ENCODE results near the gene SH3BP5.
A peak's percentile ranks its signal among the peaks of the same experiment; 100 is the strongest.

SH3BP5 gene

DNA sequence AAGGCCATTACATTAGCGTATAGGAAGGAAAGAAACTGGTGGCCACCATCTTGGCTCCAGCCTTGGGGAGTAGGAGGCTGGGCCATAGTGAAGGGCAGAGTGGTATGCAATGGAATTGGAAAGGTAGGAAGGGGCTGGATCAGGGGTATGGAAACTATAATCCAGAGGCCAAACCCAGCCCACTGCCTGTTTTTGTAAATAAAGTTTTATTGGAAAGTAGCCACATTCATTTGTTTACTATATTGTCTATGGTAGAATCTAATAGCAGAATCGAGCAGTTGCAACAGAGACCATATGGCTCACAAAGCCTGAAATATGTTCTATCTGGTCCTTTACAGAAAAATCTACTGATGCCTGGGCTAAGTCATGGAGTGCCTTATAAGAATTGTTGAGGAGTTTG lies 14.1 kb upstream of the SH3BP5 start:
- no peak for DNase-seq

DNA sequence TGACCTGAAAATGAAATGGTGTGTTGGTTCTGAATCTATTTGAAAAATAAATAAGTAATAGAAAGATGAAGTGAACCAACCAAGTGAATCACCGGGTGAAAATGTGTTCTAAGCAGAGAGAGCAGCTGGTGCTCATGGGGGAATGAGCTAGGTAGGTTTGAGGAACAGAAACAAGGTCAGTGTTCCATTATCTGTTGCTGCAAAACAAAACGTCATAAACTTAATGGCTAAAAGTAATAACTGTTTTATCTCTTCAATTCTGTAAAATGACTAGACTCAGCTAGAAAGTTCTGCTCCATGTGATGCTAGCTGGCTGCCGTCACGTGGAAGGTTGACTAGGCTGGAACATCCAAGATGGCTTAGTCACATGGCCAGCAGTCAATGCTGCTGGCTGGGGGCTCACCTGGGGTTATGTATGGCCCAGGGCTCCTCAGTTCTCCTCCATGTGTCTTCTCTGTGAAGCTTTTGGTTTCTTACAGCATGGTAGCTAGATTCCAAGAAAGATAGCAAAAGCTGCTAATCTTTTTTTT lies 13.3 kb upstream of the SH3BP5 start:
- DNase-seq, result no peak

DNA sequence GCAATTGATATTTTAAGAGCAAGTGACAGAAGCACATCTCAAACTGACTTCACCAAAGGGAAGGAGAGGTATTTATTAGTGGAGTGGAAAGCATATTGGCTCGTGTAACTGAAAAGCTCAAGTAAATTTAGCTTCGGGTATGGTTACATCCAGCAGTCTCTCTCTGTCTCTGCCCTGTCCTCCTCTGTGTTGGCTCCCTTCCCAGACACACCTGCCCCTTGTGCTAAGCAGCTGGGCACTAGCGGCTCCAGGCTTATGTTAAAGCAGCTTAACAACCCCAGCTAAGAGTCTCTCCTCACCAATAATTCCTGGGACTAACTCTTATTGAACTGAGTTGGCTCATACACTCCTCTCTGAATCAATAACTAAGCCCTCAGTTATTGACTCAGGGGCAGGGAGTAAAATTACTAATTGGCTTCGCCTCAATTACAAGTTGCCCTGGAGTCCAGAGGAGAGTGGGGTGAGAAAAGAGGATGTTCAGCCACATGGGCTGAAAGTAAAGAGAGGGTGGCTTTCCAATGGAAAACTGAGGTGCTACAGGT lies 12.8 kb upstream of the SH3BP5 start:
- no peak for DNase-seq

DNA sequence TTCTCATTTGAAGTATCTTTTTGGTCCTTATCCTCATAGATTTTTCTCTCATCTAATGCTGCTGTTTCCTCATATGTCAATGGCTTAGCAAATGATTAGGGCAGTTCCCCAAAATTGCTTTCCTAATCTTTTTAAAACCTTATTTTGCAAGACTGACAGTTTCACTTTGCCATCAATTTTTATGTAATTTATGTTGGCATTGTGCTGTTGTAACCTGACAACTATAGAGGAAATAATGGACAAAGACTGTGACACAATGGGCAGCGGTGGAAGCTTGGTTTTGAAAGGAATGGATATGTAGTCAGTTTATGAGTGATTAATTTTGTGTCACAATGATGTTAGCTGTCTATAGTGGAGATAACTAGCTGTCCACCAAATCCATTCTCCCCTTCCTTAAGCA lies 10.6 kb upstream of the SH3BP5 start:
- no peak for DNase-seq

DNA sequence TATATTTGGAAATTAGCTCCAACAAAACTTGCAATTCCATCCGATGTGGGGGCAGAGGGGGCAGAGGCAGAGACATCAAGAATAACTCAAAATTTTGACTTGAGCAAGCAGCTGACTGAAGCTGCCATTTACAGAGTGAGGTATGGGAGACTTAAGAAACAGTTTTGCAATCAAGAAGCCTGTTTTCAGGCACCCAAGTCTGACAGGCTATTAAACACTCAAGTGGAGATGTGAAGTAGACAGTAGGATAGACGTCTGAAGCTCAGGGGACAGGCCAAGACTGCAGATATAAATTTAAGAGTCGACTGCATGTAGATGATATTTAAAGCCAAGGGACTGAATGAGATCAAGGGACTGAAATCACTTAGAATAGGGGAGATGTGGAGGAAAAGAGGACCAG lies 9.9 kb upstream of the SH3BP5 start:
- DNase-seq, result no peak

DNA sequence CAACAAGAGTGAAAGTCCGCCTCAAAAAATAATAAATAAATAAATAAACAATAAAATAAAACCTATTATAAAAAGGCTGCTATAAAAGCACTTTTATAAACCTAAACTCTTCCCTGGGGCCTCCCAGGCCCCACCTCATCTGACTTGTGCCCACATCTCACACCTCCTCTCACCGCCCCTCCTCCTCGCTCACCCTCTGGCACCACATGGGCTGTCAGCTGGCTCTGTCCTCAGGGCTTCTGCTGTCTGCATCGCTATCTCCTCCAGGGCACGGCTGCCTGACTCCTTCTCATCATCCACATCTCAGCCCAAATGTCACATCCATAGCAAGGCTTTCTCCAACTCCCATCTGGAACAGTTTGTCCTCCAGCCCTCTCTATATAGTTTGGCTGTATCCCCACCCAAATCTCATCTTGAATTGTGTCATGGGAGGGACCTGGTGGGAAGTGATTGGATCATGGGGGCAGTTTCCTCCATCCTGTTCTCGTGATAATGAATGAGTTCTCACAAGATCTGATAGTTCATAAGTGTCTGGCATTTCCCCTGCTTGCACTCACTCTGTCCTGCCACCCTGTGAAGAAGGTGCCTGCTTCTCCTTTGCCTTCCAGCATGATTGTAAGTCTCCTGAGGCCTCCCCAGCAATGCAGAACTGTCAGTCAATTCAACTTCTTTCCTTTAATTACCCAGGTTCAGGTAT lies 8.8 kb upstream of the SH3BP5 start:
- DNase-seq, result no peak

DNA sequence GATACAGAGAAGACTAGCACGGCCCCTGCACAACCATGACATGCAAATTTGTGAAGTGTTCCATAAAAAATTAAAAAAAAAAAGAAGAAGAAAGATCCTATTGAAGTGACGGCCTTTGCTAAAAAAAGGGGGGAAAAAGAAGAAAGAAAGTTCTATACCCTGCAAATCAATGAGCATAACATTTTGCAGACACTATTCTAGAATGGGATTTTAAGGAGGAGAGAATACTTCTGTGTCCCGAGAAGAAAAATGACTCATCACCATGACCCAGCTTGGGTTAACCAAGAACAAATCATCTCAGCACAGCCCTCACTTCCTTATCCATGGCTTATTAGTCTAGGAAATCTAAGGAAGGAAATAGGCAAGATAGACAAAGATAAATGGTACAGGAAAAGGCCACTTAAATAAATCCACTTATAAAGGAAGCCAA lies 7.4 kb upstream of the SH3BP5 start:
- no peak for DNase-seq

DNA sequence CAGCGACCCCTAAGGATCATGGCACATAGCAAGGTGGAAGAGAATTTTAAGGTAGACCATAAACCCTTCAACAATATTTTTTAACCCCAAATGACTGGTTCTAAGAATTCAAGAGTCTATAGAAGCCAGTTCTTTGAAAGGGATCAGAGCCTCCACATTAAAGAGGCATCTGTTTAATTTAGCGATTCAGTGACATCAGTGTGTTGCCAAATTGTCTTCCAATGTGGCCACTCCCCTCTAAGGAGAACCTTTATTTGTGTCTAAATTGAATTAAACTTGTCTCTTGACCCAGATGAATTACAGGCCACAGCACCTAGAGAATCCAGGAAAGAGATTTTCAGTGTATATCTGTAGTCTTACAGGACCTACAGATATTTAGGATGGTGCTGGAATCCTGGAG lies 6.6 kb upstream of the SH3BP5 start:
- no peak for DNase-seq

DNA sequence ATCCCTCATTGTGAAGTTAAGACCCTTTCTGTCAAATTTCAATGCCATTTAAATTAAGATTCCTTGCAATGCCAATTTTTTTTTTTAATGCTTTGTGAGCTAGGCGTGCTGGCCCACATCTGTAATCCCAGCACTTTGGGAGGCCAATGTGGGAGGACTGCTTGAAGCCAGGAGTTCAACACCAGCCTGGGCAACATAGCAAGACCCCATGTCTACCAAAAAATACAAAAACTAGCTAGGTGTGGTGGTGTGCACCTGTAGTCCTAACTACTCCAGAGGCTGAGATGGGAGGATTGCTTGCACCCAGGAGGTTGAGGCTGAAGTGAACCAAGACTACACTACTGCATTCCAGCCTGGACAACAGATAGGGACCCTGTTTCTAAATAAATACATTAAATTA lies 5.6 kb upstream of the SH3BP5 start:
- DNase-seq, result no peak

DNA sequence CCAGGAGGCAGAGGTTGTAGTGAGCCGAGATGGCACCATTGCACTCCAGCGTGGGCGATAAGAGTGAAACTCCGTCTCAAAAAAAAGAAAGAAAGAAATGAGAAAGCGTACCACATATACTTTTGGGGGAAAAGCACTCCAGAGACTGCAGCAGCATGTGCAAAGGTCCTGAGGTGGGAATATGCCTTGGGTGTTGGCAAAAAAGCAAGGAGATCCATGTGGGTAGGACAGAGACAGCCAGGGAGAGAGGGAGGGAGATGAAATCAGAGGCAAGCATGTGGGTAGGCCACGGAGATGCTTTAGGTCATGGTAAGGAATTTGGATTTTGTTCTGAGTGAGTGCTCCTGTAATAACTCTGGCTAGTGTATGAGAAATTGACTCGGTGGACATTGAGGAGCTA lies 3.7 kb upstream of the SH3BP5 start:
- DNase-seq, result no peak

DNA sequence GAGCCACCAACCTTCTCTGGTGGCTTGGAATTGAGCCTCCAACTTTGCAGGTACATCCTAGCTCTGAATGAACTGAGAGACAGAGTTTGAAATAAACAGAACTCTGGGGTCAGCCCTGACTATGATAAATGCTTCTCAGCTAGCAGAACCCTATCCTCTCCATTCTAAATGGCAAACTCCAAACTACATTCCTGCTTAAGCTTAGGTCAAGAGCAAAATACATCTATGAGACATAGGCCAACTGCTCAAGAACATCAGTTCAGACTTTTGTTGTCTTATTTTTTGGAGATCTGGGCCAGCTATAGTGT lies 1.5 kb upstream of the SH3BP5 start:
- no peak for DNase-seq

DNA sequence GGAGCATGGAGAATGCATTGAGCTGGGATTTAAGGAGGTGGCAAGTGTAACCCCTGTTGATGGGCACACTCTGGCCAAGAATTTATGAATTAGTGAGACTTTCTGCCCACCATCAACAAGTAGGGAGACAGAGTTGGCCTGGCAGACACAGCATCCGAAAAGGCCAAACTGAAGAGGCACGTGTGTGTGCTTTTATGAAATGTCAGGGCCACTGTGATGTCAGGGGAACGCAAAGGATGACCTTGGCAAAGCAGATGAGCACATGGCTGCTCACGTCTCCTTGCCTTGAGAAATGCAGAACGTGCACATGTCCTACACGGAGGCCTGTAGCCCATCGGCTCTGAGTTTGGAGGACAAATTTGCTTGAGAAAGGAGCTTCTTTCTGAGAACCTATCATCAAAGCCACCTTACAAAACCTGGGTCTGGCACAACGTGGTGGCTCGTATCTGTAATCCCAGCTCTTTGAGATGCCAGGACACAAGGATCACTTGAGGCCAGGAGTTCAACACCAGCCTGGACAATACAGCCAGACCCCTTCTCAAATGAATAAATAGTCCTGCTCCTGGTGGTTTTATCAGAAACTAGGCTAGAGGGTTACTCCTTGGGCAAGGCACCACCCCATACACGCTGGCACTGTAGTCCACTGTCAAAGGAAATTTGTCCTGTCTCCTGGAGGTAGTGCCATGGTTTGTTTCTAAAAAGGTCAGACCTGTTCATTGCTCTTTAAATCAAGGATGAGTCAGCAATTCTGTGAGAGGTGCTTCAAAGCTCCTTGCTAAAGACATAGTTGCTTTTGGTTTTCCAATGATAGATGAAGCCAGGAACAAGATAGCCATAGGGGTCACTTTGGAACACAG lies 941 bp upstream of the SH3BP5 start:
- no peak for DNase-seq

DNA sequence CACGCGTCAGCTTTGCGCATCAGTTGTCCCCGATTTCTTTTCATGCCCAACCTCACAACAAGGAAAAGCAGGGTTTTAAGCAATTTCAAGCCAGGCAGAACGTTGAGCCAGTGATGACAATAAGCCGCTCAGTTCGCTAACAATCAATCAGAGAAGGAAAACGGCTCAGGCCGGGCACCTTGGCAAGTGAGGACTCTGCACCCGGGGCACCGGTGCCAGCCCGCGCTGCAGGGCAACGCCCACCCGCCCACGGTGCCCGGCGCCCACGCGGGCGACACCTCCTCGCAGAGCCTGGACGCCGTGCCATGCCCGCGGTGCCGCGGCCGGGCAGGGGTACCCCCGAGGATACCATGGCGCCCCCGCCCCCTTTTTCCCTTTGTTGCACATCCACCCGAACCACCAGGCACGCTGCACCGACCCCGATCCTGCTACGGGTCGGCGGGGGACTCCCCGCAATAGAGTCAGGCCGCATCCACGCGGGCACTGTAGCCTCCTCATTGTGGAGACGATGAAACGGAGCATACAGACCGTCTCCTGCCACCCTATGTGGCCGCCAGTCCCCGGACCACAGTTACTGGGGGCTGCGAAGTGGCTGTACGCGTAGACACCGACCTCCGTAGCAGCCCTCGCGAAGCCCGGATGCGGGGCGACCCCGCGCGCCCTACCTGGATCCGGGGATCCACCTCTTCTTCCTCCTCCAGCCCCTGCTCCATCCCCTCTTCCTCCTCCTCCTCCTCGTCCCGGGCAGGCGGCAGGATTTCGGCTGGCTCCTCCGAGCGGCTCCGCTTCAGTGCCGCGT lies 581 bp downstream of the SH3BP5 start:
- DNase-seq, result peak; percentile 87

DNA sequence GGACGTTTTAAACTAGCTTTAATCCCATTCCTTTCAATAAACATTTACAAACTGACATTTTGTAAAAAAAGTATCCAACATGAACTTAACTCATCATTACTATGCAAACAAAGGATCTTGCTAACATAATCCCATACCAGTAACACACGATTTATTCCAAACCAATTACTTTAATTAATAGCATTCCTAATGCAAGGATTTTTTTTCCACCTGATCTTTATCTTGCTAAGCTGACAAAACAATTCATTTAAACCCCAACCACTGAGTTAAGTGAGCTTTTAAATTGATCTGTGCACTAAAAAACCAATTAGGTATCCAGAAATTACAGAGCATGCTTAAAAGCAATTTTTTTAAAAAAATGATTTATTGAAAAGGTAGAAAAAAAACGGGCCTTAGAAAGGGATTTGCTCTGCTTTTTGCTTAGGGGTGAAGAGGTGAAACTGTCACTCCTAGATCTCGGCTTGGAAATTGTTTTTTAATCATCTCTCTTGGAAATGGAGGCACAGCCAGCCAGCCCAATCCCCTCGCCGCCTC lies 1.2 kb downstream of the SH3BP5 start:
- no peak for DNase-seq

DNA sequence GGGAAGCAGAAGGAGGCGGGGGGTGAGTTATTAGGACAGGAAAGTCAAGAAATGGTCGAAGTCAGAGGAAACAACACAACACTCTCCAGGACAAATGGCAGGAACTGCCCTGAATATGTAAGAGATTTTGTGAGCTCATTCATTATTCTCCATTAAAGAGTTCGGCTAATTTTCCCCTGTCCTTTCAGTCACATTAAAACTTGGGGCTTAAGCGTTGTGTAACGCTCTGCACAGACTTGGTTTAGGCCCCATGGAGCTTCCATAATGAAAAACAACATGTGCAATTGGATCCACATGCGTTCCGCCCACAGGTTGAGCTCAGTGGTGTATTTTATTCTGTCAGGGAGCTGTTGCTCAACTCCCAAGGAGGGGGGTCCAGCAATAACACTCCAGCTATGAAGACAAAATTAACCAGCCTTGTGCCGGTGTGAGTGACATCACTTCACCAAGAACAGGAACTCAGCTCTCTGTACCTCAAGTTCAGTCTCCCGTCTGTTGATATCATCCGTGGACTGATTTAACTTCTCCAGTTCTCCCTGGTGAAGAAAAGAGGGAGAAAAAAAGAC lies 2.3 kb downstream of the SH3BP5 start:
- no peak for DNase-seq

DNA sequence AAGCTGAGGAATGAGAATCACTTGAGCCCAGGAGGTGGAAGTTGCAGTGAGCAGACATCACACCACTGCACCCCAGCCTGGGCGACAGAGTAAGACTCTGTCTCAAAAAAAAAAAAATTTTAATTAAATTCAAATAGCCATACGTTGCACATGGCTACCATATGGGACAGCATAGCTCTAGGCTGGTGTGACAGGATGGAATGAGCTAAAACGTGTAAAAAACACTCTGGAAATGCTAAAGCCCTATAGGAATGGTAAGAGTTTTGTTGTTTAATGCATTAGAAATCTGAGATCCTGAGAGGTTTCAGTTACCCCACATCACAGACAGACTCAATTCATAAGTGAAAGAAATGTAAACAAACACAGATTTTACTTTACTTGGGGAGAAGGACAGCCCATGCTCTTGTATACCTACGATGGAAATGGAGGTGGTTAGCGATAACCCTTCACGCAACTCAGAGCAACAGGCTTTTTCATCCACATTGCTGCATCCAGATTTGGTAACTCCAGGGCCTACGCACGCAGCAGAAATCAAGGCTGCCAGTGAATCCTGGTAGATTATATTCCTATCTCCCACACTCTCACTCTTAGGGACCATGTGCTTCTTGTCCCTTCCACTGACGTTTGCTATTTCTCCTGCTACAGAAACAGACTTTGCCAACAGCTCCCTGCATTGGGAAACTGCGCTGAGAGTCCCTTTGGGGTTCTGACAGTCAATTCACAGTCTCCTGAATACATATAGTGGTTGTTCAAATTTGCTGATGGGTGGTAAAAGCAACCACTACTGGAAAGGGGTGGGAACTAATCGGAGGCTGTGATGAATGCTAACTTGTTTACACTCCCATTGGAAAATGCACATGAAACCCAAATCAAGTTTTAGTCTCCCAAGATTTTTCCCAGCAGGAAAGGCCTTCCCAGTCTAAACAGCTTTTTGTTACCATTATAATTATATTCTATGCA lies 3.1 kb downstream of the SH3BP5 start:
- no peak for DNase-seq

DNA sequence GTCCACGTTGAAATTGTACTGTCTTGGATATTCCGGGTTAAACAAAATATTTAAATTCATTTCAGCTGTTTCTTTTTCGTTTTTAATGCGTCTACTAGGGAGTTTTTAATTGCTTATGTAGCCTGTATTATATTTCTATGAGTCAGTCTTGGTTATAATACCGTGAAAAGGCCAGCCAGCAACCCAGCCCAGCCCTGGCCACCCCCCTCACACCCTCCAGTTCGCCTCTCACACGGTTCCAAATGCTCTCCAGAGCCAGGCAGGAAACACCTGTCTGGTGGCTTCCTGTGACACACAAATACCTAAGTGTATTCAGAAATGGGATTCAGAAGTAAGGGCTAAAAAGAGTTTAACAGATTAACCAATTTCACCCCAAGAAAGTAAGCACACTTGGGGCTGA lies 4.4 kb downstream of the SH3BP5 start:
- no peak for DNase-seq

DNA sequence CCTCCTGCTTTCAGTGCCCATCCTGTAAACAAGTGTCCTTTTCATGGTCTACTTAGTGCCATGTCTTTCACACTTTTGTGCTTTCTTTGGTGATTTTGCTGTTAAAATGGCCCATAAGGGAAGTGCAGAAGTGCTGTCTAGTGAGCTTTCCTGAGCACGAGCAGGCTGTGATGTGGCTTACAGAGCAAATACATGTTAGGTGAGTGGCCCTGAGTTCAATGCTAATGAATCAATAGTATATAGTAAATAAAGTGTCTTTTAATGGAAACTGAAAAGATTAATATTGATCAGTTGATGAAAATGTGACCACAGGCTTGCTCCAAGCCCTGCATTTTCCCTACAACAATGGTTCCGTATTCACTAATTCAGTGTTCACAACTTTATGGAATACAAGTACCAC lies 5.7 kb downstream of the SH3BP5 start:
- DNase-seq, result no peak

DNA sequence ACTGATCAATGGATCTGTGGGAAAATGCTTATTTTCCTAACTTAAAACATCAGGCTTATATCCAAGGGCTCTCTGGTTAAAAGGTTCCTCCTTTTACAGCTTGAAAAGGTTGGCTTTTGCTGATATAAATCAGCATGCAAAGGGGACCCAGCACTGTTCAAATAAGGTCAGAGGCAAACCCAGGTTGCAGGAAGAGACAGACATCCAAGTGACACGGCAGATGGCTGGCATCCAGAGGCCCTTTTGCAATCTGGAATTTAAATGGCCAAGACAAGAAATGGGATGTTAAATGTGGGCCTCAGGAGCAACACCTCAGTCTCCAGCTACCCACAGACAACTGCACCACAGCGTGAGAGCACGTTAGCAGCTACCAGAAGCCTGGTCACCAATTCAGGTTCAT lies 6.3 kb downstream of the SH3BP5 start:
- no peak for DNase-seq

DNA sequence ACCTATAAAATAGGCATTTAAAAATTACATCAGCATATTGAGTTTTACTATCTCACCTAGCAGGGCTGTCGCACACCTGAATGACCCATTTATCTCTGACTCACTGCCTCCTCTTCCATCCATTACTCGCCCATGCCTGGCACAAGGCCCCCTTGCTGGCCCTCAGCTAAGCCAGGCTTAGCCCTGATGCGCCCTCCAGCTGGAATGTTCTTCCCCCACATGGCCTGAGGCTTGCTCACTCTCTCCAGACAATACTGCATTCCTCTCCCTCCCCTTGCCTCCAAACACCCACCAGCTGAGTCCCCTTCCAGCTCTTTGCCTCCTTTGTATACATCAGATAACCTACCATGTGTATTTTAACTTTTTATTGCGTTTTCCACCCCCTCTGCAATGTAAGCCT lies 7.2 kb downstream of the SH3BP5 start:
- no peak for DNase-seq

DNA sequence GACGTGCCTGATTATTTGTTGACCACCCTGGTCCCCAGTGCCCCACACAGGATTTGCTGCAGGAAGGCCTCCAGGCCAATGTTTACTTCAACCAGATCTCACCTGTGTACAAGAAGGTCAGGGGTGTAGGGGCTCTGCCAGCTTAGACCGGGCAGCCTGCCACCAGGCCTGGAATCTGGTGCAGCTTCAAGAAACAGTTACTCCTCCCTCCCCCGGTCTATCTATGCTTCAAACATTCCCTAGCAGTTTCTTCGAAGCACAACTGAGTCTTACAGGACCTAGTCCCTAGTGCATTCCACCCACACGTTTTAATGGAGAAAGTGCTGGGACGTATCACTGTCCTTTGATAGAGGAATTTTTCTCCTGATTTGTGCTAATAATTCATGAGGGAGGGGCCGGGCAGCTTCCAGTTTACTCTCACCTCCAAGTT lies 8.0 kb downstream of the SH3BP5 start:
- DNase-seq, result no peak
